OCI-LY7 (cell line): Measurements from ENCODE around the gene ZNF407. TPM values are rescaled to one million over a fixed set of nuclear protein-coding genes. Genes with fewer than 3 reads are reported as not detected.

Experiments used
- BruUV-seq: library from RNA; stranded (reverse); fragments of 400-500 nt; replicated peaks from 2 replicates; lab custom pipeline; 2021; lab: Mats Ljungman, UMichigan
- CTCF ChIA-PET: fragments of 300-600 bp; sonication (Branson Sonifier 250); formaldehyde crosslinking; loops from one replicate; lab custom pipeline; 2022; ENCODE audit warnings: antibody characterized with exemption; ENCODE audit not compliant: unreplicated experiment; lab: Charles Lee
- POLR2A ChIA-PET: fragments of 300-600 bp; sonication (Branson Sonifier 250); formaldehyde crosslinking; loops from one replicate; lab custom pipeline; 2022; ENCODE audit warnings: antibody characterized with exemption; lab: Charles Lee
- DNase-seq: peaks from one replicate; pipeline ENCODE4 v3.0.0-alpha.2; 2015; ENCODE audit warnings: low spot score
- H2AFZ ChIP-seq: fragments of 200-600 bp; sonication (generic), shearing (Covaris generic); 2 replicates; pipeline ENCODE4 v1.6.1; 2014; ENCODE audit warnings: mild to moderate bottlenecking, antibody characterized with exemption, low read length, moderate library complexity
- H3K27ac ChIP-seq: fragments of 200-600 bp; sonication (generic); 2 replicates; pipeline ENCODE4 v1.5.1; 2014; ENCODE audit warnings: mixed run types, low read depth, mild to moderate bottlenecking, moderate library complexity, low read length, inconsistent platforms; ENCODE audit not compliant: poor library complexity, severe bottlenecking
- H3K36me3 ChIP-seq: fragments of 200-600 bp; sonication (generic); 2 replicates; pipeline ENCODE4 v1.6.1; 2014; ENCODE audit warnings: mild to moderate bottlenecking, antibody characterized with exemption, low read length, moderate library complexity, mixed read lengths; ENCODE audit not compliant: insufficient read depth
- H3K4me1 ChIP-seq: fragments of 200-600 bp; sonication (generic); 2 replicates; pipeline ENCODE4 v1.5.1; 2014; ENCODE audit warnings: mild to moderate bottlenecking, low read length; ENCODE audit not compliant: insufficient read depth, poor library complexity, severe bottlenecking
- H3K4me2 ChIP-seq: fragments of 200-600 bp; sonication (generic); 2 replicates; pipeline ENCODE4 v1.6.1; 2014; ENCODE audit warnings: mild to moderate bottlenecking, low read length
- H3K4me3 ChIP-seq: fragments of 200-600 bp; sonication (generic); 2 replicates; pipeline ENCODE4 v1.5.1; 2014; ENCODE audit warnings: mild to moderate bottlenecking, low read depth, low read length; ENCODE audit not compliant: poor library complexity, severe bottlenecking
- H3K79me2 ChIP-seq: fragments of 200-600 bp; sonication (generic); 2 replicates; pipeline ENCODE4 v1.6.1; 2016; ENCODE audit warnings: low read depth, mild to moderate bottlenecking, low read length, moderate library complexity, mixed read lengths; ENCODE audit not compliant: insufficient read depth
- H3K9me2 ChIP-seq: fragments of 200-600 bp; sonication (generic); 2 replicates; pipeline ENCODE4 v1.6.1; 2016; ENCODE audit warnings: mild to moderate bottlenecking, low read length, mixed read lengths; ENCODE audit not compliant: insufficient read depth
- H3K9me3 ChIP-seq: fragments of 200-600 bp; sonication (generic); 2 replicates; pipeline ENCODE4 v1.6.1; 2014; ENCODE audit warnings: mild to moderate bottlenecking, mixed run types, low read length, mixed read lengths
- H4K20me1 ChIP-seq: fragments of 200-600 bp; sonication (generic); 2 replicates; pipeline ENCODE4 v1.6.1; 2014; ENCODE audit warnings: mild to moderate bottlenecking, antibody characterized with exemption, low read length, moderate library complexity, mixed read lengths; ENCODE audit not compliant: insufficient read depth
- EZH2phosphoT487 ChIP-seq: fragments of 200-600 bp; sonication (generic); IDR thresholded peaks from 2 replicates; pipeline ENCODE4 v1.6.1; 2018; ENCODE audit warnings: low read depth, borderline replicate concordance, mild to moderate bottlenecking, mixed run types, antibody characterized with exemption, low read length, moderate library complexity, mixed read lengths
- intact Hi-C: fragments of 100-400 bp; cut with micrococcal nuclease; formaldehyde crosslinking; loops from one replicate; pipeline ENCODE4 v1.10.0; 2022; ENCODE audit not compliant: unreplicated experiment
- total RNA-seq, 2 experiments: library from RNA; depleted of rRNA in 1 of 2; stranded (reverse); fragments of >200 nt in 1 of 2; shearing (Covaris generic) in 1 of 2; gene quantifications; 2 replicates each; pipeline ENCODE4 v1.2.3, GENCODE V29; 2014 to 2022
- TF ChIP-seq, protein P1 (sequence below): fragments of 200-600 bp; sonication (generic); conservative IDR thresholded peaks from 2 replicates; pipeline ENCODE4 v1.5.1; 2014; ENCODE audit warnings: mild to moderate bottlenecking, antibody characterized with exemption, low read length, moderate library complexity, mixed read lengths

The ZNF407 gene
- total RNA-seq, 2 experiments from 2014 or later: 8.9 to 11.9 TPM

DNA sequence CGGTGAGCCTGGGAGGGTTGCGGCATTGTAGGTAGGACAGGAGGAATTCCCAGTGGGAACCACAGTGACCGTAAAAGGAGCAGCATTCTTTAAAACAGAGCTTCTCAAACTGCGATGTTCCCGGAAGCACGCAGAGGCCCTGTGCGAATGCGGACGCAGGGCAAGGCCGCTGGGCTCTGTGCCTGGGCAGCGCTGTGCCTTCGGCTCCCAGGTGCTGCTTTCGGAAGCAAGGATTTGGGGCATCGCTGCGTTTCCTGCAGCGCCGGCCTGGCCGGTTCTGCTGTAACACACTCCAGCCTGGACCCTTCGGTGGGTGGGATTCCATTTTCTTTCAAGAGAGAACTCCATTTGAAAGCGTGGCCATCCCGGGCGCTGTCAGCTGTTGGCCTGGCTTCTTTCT, 492.7 kb downstream of the ZNF407 start:
- Histone ChIP-seq H3K27ac (no peak overlapping the region), H3K36me3 (no peaks in the 10 kb centered on the region), H2AFZ (no peak overlapping the region), H3K4me1 (no peaks in the 10 kb centered on the region), H3K79me2 (no peaks in the 10 kb centered on the region), H3K4me3 (no peak overlapping the region), H3K9me3 (no peaks in the 10 kb centered on the region), H3K4me2 (no peak overlapping the region), H3K9me2 (no peaks in the 10 kb centered on the region), H4K20me1 (no peaks in the 10 kb centered on the region)
- no peak for DNase-seq
- ChIA-PET POLR2A (no interaction called here), CTCF (no interaction called here)
- intact Hi-C loops: no loop called here
- BruUV-seq: no TSS peak
- no peak for TF ChIP-seq EZH2phosphoT487
- TF ChIP-seq, protein P1, sequence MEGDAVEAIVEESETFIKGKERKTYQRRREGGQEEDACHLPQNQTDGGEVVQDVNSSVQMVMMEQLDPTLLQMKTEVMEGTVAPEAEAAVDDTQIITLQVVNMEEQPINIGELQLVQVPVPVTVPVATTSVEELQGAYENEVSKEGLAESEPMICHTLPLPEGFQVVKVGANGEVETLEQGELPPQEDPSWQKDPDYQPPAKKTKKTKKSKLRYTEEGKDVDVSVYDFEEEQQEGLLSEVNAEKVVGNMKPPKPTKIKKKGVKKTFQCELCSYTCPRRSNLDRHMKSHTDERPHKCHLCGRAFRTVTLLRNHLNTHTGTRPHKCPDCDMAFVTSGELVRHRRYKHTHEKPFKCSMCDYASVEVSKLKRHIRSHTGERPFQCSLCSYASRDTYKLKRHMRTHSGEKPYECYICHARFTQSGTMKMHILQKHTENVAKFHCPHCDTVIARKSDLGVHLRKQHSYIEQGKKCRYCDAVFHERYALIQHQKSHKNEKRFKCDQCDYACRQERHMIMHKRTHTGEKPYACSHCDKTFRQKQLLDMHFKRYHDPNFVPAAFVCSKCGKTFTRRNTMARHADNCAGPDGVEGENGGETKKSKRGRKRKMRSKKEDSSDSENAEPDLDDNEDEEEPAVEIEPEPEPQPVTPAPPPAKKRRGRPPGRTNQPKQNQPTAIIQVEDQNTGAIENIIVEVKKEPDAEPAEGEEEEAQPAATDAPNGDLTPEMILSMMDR: no peak

DNA sequence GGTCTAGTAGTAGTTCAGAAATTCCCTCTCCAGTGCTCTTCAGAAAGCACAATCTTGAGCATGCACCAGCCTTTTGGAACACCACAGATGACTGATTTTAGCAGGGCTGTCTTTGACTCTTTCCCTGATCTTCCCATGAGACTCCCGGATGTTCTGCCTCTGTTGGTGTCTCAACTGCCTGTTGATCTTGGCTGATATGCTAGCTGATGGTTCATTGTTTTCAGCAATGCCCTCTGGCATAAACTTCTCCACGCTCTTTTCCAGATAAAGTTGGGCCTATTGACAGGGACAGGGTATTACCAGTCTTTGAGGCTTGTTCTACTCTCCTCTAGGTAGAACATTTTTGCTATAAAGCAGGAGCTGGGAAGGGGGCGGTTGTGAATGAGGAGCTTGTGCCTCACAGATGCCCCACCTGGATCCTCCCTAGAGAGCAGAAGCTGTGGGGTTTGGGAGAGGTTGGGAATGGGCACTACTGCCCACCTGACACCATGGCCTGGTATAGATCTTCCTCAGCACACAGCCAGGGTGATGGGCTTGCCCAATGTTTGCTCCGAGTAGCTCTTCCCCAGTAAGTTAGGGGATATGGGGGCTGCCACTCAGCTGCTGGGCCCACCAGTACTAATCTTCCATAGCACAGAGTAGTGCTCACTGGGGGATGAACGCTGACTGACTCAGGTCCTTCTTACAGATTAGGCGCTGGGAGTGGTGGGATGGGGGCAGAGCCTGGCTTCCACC, 500.0 kb downstream of the ZNF407 start:
- no peak overlapping the region for H2AFZ ChIP-seq
- no peak overlapping the region for H3K4me2 ChIP-seq
- POLR2A ChIA-PET: interaction anchor here (0.7 kb wide), 1 partner anchor 64 kb away, joined by 5 read pairs; no protein-coding TSS in a partner anchor
- no peak overlapping the region for H3K27ac ChIP-seq
- no peaks in the 10 kb centered on the region for H3K36me3 ChIP-seq
- no peaks in the 10 kb centered on the region for H3K4me1 ChIP-seq
- no peak for DNase-seq
- CTCF ChIA-PET: no interaction called here
- no peaks in the 10 kb centered on the region for H3K9me3 ChIP-seq
- no peaks in the 10 kb centered on the region for H3K9me2 ChIP-seq
- BruUV-seq: no TSS peak
- TF ChIP-seq, protein P1: no peak
- no peak for TF ChIP-seq EZH2phosphoT487
- H3K4me3 ChIP-seq: no peak overlapping the region
- intact Hi-C loops: no loop called here
- H4K20me1 ChIP-seq: no peaks in the 10 kb centered on the region
- no peaks in the 10 kb centered on the region for H3K79me2 ChIP-seq

DNA sequence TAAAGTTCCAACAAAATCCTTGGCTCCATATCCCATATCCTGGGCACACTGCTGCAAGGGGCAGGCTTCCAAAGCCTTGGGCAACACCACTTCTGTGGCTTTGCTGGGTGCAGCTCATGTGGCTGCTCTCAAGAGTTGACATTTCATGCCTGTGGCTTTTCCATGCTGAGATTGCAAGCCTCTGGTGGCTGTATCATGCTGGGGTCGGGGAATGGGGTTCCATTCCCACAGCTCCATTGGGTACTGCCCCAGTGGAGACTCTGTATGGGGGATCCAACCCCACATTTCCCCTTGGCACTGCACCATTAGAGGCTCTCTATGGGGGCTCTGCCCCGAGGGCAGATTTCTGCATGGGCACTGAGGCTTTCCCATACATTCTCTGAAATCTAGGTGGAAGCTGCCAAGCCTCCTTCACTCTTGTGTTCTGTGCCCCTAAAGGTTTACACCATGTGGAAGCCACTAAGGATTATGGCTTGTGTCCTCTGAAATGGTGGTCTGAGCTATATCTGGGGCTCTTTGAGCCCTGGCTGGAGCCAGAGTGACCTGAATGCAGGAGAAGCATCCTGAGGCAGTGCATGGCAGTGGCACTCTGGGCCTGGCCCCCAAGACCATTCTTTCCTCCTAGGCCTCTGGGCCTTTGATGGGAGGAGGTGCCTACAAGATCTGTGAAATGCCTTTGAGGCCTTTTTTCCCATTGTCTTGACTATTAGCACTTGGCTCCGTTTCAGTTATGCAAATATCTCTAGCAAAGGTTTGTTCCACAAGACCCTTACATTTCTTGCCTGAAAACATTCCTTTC, 503.4 kb downstream of the ZNF407 start:
- no peak overlapping the region for H3K4me2 ChIP-seq
- no TSS peak for BruUV-seq
- H3K4me1 ChIP-seq: no peaks in the 10 kb centered on the region
- no peaks in the 10 kb centered on the region for H3K9me2 ChIP-seq
- no peak for DNase-seq
- ChIA-PET POLR2A (no interaction called here), CTCF (no interaction called here)
- no peaks in the 10 kb centered on the region for H3K79me2 ChIP-seq
- intact Hi-C loops: no loop called here
- H3K9me3 ChIP-seq: no peaks in the 10 kb centered on the region
- no peak for TF ChIP-seq EZH2phosphoT487
- TF ChIP-seq, protein P1: no peak
- no peak overlapping the region for H3K27ac ChIP-seq
- H4K20me1 ChIP-seq: no peaks in the 10 kb centered on the region
- H2AFZ ChIP-seq: no peak overlapping the region
- no peak overlapping the region for H3K4me3 ChIP-seq
- no peaks in the 10 kb centered on the region for H3K36me3 ChIP-seq
